A549 (cell line): Measurements from ENCODE around the gene AGXT. TPM values are rescaled to one million over a fixed set of nuclear protein-coding genes. Genes with fewer than 3 reads are reported as not detected.

Experiments
- ATAC-seq, 2 experiments: fragments of 200-7000 bp in 1 of 2; fragments of >200 bp in 1 of 2; cut with Nextera tagmentation in 1 of 2; cut with Tn5 transposase in 1 of 2; 3 replicates each; pipeline versions ENCODE4 v1.8.0 to v1.9.1; 2018 to 2020; ENCODE audit warnings: mild to moderate bottlenecking in 1 of 2, moderate library complexity in 1 of 2
- CTCF ChIA-PET: fragments of 300-600 bp; sonication (Branson Sonifier 250); formaldehyde crosslinking; extraction: SDS; loops from one replicate; lab custom pipeline; 2021; ENCODE audit warnings: antibody characterized with exemption, inconsistent platforms; lab: Yijun Ruan, JAX
- POLR2A ChIA-PET: fragments of 350-600 bp; formaldehyde crosslinking; extraction: SDS; loops from one replicate; lab custom pipeline; 2021; ENCODE audit warnings: antibody characterized with exemption, inconsistent platforms; lab: Yijun Ruan, JAX
- DNase-seq, 2 experiments: peaks; one replicate each; pipeline versions ENCODE4 v3.0.0 to v3.0.0-alpha.2; 2011 to 2016; ENCODE audit warnings: low read depth in 1 of 2, low spot score in 1 of 2
- FAIRE-seq: peaks from 2 replicates; lab custom pipeline; 2011; peaks lifted over from hg19 to GRCh38; lab: Jason Lieb, UNC
- H3K27ac ChIP-seq, 2 experiments: fragments of >200 bp; sonication (Bioruptor Twin); formaldehyde crosslinking; 3 replicates each; pipeline ENCODE4 v1.5.1; 2016 to 2017
- H3K4me1 ChIP-seq: fragments of >200 bp; sonication (Bioruptor Twin); formaldehyde crosslinking; 3 replicates; pipeline ENCODE4 v1.6.1; 2016
- H3K4me2 ChIP-seq: fragments of >200 bp; sonication (Bioruptor Twin); formaldehyde crosslinking; 3 replicates; pipeline ENCODE4 v1.6.1; 2016
- H3K4me3 ChIP-seq: fragments of >200 bp; sonication (Bioruptor Twin); formaldehyde crosslinking; 3 replicates; pipeline ENCODE4 v1.5.1; 2016
- H3K9me3 ChIP-seq: fragments of >200 bp; sonication (Bioruptor Twin); formaldehyde crosslinking; 3 replicates; pipeline ENCODE4 v1.6.1; 2016
- CBX2 ChIP-seq: fragments of 200-600 bp; sonication (generic); IDR thresholded peaks from 2 replicates; pipeline ENCODE4 v1.6.1; 2016; ENCODE audit warnings: low read depth, mild to moderate bottlenecking, borderline replicate concordance
- CHD2 ChIP-seq: fragments of 150-350 bp; IDR thresholded peaks from 2 replicates; pipeline ENCODE4 v1.6.1; 2014; ENCODE audit warnings: low read length; ENCODE audit not compliant: partially characterized antibody
- FOSB ChIP-seq: fragments of 250-450 bp; sonication (Bioruptor Pico); IDR thresholded peaks from 2 replicates; pipeline ENCODE4 v1.5.0; 2020; ENCODE audit warnings: mild to moderate bottlenecking, moderate library complexity
- HDAC2 ChIP-seq: fragments of 200-600 bp; sonication (generic); IDR thresholded peaks from 2 replicates; pipeline ENCODE4 v1.6.1; 2016
- HOXA7 ChIP-seq: fragments of 250-450 bp; sonication (Bioruptor Pico); IDR thresholded peaks from 2 replicates; pipeline ENCODE4 v1.5.0; 2020; ENCODE audit warnings: mild to moderate bottlenecking, moderate library complexity
- HOXB5 ChIP-seq: fragments of 250-450 bp; sonication (Bioruptor Pico); IDR thresholded peaks from 2 replicates; pipeline ENCODE4 v1.5.0; 2020; ENCODE audit warnings: mild to moderate bottlenecking, moderate library complexity
- JUNB ChIP-seq: fragments of >200 bp; sonication (Bioruptor Twin); formaldehyde crosslinking; IDR thresholded peaks from 2 replicates; pipeline ENCODE4 v1.6.1; 2016
- KDM5A ChIP-seq: fragments of 200-600 bp; sonication (generic); IDR thresholded peaks from 2 replicates; pipeline ENCODE4 v1.6.1; 2016; ENCODE audit warnings: antibody characterized with exemption, mild to moderate bottlenecking
- MAFK ChIP-seq: fragments of 450-650 bp; IDR thresholded peaks from 2 replicates; pipeline ENCODE4 v1.6.1; 2014; ENCODE audit not compliant: partially characterized antibody
- MAZ ChIP-seq: fragments of 150-350 bp; IDR thresholded peaks from 2 replicates; pipeline ENCODE4 v1.6.1; 2014; ENCODE audit warnings: antibody characterized with exemption, low read depth, low read length, borderline replicate concordance
- PHF8 ChIP-seq: fragments of 200-600 bp; sonication (generic); IDR thresholded peaks from 2 replicates; pipeline ENCODE4 v1.6.1; 2016; ENCODE audit warnings: low read depth, mild to moderate bottlenecking, antibody characterized with exemption, moderate library complexity, borderline replicate concordance
- POLR2A ChIP-seq: IDR thresholded peaks from 2 replicates; pipeline ENCODE4 v1.6.1; 2012; ENCODE audit warnings: mild to moderate bottlenecking, low read length
- RAD21 ChIP-seq, 2 experiments: fragments of >200 bp in 1 of 2; sonication (Bioruptor Twin) in 1 of 2; formaldehyde crosslinking in 1 of 2; IDR thresholded peaks in 1 of 2; conservative IDR thresholded peaks in 1 of 2; 2 replicates in 1 of 2; 3 replicates in 1 of 2; pipeline ENCODE4 v1.6.1; 2012 to 2018; ENCODE audit warnings: inconsistent platforms in 1 of 2
- RCOR1 ChIP-seq: fragments of 150-350 bp; IDR thresholded peaks from 2 replicates; pipeline ENCODE4 v1.6.1; 2014; ENCODE audit warnings: antibody characterized with exemption, low read length, low read depth
- SMC3 ChIP-seq: fragments of >200 bp; sonication (Bioruptor Twin); formaldehyde crosslinking; IDR thresholded peaks from 3 replicates; pipeline ENCODE4 v1.6.1; 2018; ENCODE audit warnings: inconsistent platforms
- TP53 ChIP-seq: fragments of 250-450 bp; sonication (Bioruptor Pico); IDR thresholded peaks from 2 replicates; pipeline ENCODE4 v1.5.0; 2021; ENCODE audit warnings: mild to moderate bottlenecking, moderate library complexity
- ZC3H11A ChIP-seq: fragments of 450-650 bp; IDR thresholded peaks from 2 replicates; pipeline ENCODE4 v1.6.1; 2014; ENCODE audit warnings: antibody characterized with exemption, mild to moderate bottlenecking
- ZSCAN20 ChIP-seq: fragments of 250-450 bp; sonication (Bioruptor Pico); IDR thresholded peaks from 2 replicates; pipeline ENCODE4 v1.8.0; 2022; ENCODE audit warnings: mild to moderate bottlenecking, moderate library complexity
- WGBS: methylation state at CpG from one replicate; pipeline ENCODE4 v1.1.6; 2017; ENCODE audit errors: missing lambda C conversion rate; 5-methylcytosine and 5-hydroxymethylcytosine counted together
- polyA plus RNA-seq, 4 experiments: library from polyadenylated mRNA; depleted of rRNA in 3 of 4; stranded (reverse); fragments of >200 nt; fragmentation: RNase III in 1 of 4; extraction: RNeasy Plus Mini Kit Qiagen cat#74134 plus additional on column Dnase treatment in 1 of 4; gene quantifications; 2 replicates in 3 of 4; 3 replicates in 1 of 4; pipeline ENCODE4 v1.2.3, GENCODE V29; 2011 to 2017
- TF ChIP-seq, protein P1 (sequence below): IDR thresholded peaks from 2 replicates; pipeline ENCODE4 v1.6.1; 2012
- TF ChIP-seq, protein P2 (sequence below): fragments of 150-350 bp; IDR thresholded peaks from 2 replicates; pipeline ENCODE4 v1.6.1; 2014; ENCODE audit warnings: low read depth, mild to moderate bottlenecking, low read length
- TF ChIP-seq, protein P3 (sequence below): fragments of >200 bp; sonication (Bioruptor Twin); formaldehyde crosslinking; IDR thresholded peaks from 3 replicates; pipeline ENCODE4 v1.6.1; 2016

Gene AGXT
- polyA plus RNA-seq, 2 of the 4 experiments (the other 2 are of a cell fraction) = not detected

DNA sequence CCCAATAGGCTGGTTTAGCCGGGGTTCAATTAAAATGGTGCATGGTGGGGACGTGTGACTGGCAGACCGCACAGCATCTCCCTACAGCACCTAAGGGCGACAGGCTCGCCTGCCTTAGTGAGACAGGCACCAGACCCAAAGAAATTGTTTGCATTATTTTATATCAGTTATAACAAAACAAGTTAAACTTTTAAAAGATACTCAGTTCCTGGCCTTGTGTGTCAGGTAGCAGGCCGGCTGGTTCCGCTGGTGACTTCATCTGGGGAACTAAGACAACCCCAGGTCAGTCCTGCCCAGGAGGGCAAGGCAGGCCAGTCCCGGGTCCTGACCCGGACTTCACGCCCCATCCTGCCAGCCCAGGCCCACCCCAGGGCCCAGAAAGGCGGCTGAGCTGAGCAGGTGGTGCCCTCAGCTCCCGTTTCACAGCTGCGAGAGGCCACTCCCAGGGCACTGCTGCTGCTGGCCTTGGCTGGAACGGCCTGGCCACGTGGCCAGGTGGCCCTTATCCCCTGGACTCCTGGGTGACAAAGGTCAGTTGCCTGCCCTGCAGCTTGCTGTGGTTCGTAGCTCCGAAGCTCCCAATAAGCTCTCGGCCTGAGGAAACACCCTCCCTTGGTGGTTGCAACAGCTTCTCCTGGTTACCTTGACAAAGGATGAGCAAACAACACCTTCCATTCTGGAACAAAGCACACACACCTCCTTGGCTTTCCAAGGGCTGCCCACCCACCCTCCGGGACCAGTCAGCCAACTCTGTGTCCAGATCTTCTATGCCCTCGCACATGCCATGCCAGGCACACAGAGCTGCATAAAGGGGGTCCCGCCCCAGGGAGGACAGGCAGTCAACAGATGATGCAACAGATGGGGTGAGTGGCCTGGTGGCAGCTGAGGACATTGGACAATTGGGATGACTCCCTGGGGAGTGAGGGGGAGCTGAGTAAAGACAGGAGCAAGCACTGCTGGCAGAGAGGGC is 11.3 kb upstream of the AGXT start:
- FAIRE-seq (no peak), DNase-seq (no peak), ATAC-seq (no peak)
- H3K9me3 ChIP-seq = no peaks in the 10 kb centered on the region
- H3K4me1 ChIP-seq = no peaks in the 10 kb centered on the region
- POLR2A ChIA-PET = no interaction called here
- H3K4me3 ChIP-seq = no peak overlapping the region
- no peak overlapping the region for H3K4me2 ChIP-seq
- CTCF ChIA-PET = interaction anchor here (1.0 kb wide), 1 partner anchor 12 kb away, joined by 3 read pairs; no protein-coding TSS in a partner anchor
- 78% methylated on average over 13 of the region's 21 CpGs for WGBS
- no peak overlapping the region for H3K27ac ChIP-seq
- TF ChIP-seq RCOR1 = no peak
- TF ChIP-seq HOXA7 (CRISPR knock-in tag) = no peak
- TF ChIP-seq MAFK = no peak
- TF ChIP-seq CBX2 = no peak
- no peak for TF ChIP-seq SMC3
- no peak for TF ChIP-seq JUNB
- TF ChIP-seq KDM5A = no peak
- no peak for TF ChIP-seq CHD2
- no peak for TF ChIP-seq TP53 (CRISPR knock-in tag)
- no peak for TF ChIP-seq ZC3H11A
- no peak for TF ChIP-seq ZSCAN20 (CRISPR knock-in tag)

DNA sequence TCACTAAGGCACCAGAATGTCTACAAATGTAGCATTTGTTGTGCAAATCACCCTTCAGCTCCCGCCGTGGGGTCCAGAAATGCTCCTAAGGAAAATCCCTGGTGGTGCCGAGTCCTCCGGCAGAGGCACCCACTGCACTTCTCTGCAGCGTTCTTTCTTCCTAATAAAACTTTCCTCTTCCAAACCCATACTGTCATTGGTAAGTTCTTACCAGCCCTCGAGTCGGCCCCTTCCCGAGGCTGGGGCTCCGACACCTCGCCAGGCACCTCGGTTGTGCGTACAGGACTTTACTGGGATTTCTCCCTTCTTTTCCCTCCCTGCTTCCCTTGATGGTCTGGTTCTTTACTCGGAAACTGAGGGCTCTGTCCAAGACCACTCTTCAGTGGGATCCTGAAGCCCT is 10.3 kb upstream of the AGXT start:
- Histone ChIP-seq H3K4me2 (no peak overlapping the region), H3K4me3 (no peak overlapping the region), H3K9me3 (no peaks in the 10 kb centered on the region), H3K4me1 (no peaks in the 10 kb centered on the region), H3K27ac (no peak overlapping the region)
- ChIA-PET POLR2A (interaction anchor here (0.6 kb wide), 1 partner anchor 34 kb away, joined by 3 read pairs; no protein-coding TSS in a partner anchor), CTCF (no interaction called here)
- TF ChIP-seq PHF8 = no peak
- TF ChIP-seq, protein P1, sequence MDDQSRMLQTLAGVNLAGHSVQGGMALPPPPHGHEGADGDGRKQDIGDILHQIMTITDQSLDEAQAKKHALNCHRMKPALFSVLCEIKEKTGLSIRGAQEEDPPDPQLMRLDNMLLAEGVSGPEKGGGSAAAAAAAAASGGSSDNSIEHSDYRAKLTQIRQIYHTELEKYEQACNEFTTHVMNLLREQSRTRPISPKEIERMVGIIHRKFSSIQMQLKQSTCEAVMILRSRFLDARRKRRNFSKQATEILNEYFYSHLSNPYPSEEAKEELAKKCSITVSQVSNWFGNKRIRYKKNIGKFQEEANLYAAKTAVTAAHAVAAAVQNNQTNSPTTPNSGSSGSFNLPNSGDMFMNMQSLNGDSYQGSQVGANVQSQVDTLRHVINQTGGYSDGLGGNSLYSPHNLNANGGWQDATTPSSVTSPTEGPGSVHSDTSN = no peak
- TF ChIP-seq, protein P2, sequence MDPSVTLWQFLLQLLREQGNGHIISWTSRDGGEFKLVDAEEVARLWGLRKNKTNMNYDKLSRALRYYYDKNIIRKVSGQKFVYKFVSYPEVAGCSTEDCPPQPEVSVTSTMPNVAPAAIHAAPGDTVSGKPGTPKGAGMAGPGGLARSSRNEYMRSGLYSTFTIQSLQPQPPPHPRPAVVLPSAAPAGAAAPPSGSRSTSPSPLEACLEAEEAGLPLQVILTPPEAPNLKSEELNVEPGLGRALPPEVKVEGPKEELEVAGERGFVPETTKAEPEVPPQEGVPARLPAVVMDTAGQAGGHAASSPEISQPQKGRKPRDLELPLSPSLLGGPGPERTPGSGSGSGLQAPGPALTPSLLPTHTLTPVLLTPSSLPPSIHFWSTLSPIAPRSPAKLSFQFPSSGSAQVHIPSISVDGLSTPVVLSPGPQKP = no peak
- TF ChIP-seq RAD21 (conservative IDR thresholded peaks at IDR 0.05 in 1 of 2, IDR thresholded peaks at IDR 0.05 in 1 of 2) = no peak
- TF ChIP-seq HOXB5 = no peak
- TF ChIP-seq FOSB (CRISPR knock-in tag) = no peak
- TF ChIP-seq POLR2A = no peak
- no peak for TF ChIP-seq CHD2
- TF ChIP-seq MAZ = no peak
- no peak for TF ChIP-seq HDAC2
- TF ChIP-seq, protein P3, sequence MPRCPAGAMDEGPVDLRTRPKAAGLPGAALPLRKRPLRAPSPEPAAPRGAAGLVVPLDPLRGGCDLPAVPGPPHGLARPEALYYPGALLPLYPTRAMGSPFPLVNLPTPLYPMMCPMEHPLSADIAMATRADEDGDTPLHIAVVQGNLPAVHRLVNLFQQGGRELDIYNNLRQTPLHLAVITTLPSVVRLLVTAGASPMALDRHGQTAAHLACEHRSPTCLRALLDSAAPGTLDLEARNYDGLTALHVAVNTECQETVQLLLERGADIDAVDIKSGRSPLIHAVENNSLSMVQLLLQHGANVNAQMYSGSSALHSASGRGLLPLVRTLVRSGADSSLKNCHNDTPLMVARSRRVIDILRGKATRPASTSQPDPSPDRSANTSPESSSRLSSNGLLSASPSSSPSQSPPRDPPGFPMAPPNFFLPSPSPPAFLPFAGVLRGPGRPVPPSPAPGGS = no peak
- no peak for TF ChIP-seq SMC3
- no peak for TF ChIP-seq KDM5A
- 54% methylated on average over 13 of the region's 13 CpGs for WGBS
- ATAC-seq (no peak), DNase-seq (no peak), FAIRE-seq (no peak)
